HG03565 (cell line): ENCODE measurements around the gene KCTD15.

Experiments
- ATAC-seq: cut with Tn5 transposase; IDR thresholded peaks from one replicate; pipeline ENCODE4 v1.9.1; 2021; ENCODE audit warnings: mild to moderate bottlenecking, moderate library complexity; ENCODE audit not compliant: unreplicated experiment

KCTD15 gene

GRCh38 chr19:33771384-33772101 lies 25.1 kb upstream of the KCTD15 start:
- ATAC-seq: no peak

GRCh38 chr19:33772102-33772857 lies 24.4 kb upstream of the KCTD15 start:
- no peak for ATAC-seq

GRCh38 chr19:33772858-33773180 lies 23.9 kb upstream of the KCTD15 start:
- no peak for ATAC-seq

GRCh38 chr19:33773704-33774624 lies 22.7 kb upstream of the KCTD15 start:
- ATAC-seq: no peak

GRCh38 chr19:33774751-33775150 lies 21.9 kb upstream of the KCTD15 start:
- ATAC-seq: no peak

- no peak for ATAC-seq
These were observed 20.8 kb upstream of the KCTD15 start for GRCh38 chr19:33775731-33776487.

GRCh38 chr19:33777351-33777750 lies 19.3 kb upstream of the KCTD15 start:
- no peak for ATAC-seq

GRCh38 chr19:33777753-33778088 lies 18.9 kb upstream of the KCTD15 start:
- no peak for ATAC-seq

GRCh38 chr19:33778089-33778791 lies 18.4 kb upstream of the KCTD15 start:
- peak; percentile 83 for ATAC-seq

GRCh38 chr19:33779849-33780248 lies 16.8 kb upstream of the KCTD15 start:
- no peak for ATAC-seq

- no peak for ATAC-seq
These were observed 16.4 kb upstream of the KCTD15 start for GRCh38 chr19:33780251-33780650.

GRCh38 chr19:33780746-33781145 lies 15.9 kb upstream of the KCTD15 start:
- no peak for ATAC-seq

GRCh38 chr19:33781415-33781935 lies 15.2 kb upstream of the KCTD15 start:
- ATAC-seq: no peak

- no peak for ATAC-seq
These were observed 14.7 kb upstream of the KCTD15 start for GRCh38 chr19:33781996-33782395.

GRCh38 chr19:33784432-33784831 lies 12.2 kb upstream of the KCTD15 start:
- no peak for ATAC-seq

- no peak for ATAC-seq
These were observed 10.9 kb upstream of the KCTD15 start for GRCh38 chr19:33785795-33786194.

GRCh38 chr19:33788676-33789075 lies 8.0 kb upstream of the KCTD15 start:
- ATAC-seq: no peak

GRCh38 chr19:33789344-33789743 lies 7.3 kb upstream of the KCTD15 start:
- ATAC-seq: no peak

- ATAC-seq: no peak
These were observed 1.8 kb upstream of the KCTD15 start for GRCh38 chr19:33794683-33795369.
